DND-41 (cell line): ENCODE measurements around the gene MYOF.

Experiments
- ATAC-seq: fragments of 200-7000 bp; cut with Tn5 transposase; 3 replicates; pipeline ENCODE4 v1.9.1; 2021; ENCODE audit warnings: low read depth; ENCODE audit not compliant: insufficient read depth
- DNase-seq: peaks from one replicate; pipeline ENCODE4 v3.0.0-alpha.2; 2020
- H2AFZ ChIP-seq: 2 replicates; pipeline ENCODE4 v1.6.0; 2012; ENCODE audit warnings: low read depth, low read length
- H3K27ac ChIP-seq: 2 replicates; pipeline ENCODE4 v1.5.1; 2012; ENCODE audit warnings: low read length, inconsistent platforms
- H3K27me3 ChIP-seq: fragments of 200-600 bp; sonication (generic); 2 replicates; pipeline ENCODE4 v1.6.0; 2012; ENCODE audit warnings: low read length, mild to moderate bottlenecking, inconsistent platforms; ENCODE audit not compliant: insufficient read depth, poor library complexity
- H3K36me3 ChIP-seq: 2 replicates; pipeline ENCODE4 v1.5.1; 2012; ENCODE audit warnings: low read length, inconsistent platforms; ENCODE audit not compliant: insufficient read depth
- H3K4me1 ChIP-seq: 2 replicates; pipeline ENCODE4 v1.5.1; 2012; ENCODE audit warnings: mild to moderate bottlenecking, low read length; ENCODE audit not compliant: insufficient read depth
- H3K4me2 ChIP-seq: 2 replicates; pipeline ENCODE4 v1.6.0; 2012; ENCODE audit warnings: mild to moderate bottlenecking, moderate library complexity, low read length, inconsistent platforms; ENCODE audit not compliant: insufficient read depth
- H3K4me3 ChIP-seq, 2 experiments: fragments of 200-600 bp in 1 of 2; shearing (Covaris generic) in 1 of 2; 2 replicates each; pipeline ENCODE4 v1.5.1; 2012 to 2016; ENCODE audit warnings: inconsistent platforms in 2 of 2, low read length in 2 of 2, mild to moderate bottlenecking in 2 of 2, low read depth in 1 of 2, moderate library complexity in 1 of 2
- H3K79me2 ChIP-seq: 2 replicates; pipeline ENCODE4 v1.6.0; 2012; ENCODE audit warnings: low read length, inconsistent platforms; ENCODE audit not compliant: insufficient read depth
- H3K9ac ChIP-seq: 2 replicates; pipeline ENCODE4 v1.6.0; 2012; ENCODE audit warnings: low read depth, mild to moderate bottlenecking, inconsistent platforms, low read length, moderate library complexity
- H3K9me3 ChIP-seq: 2 replicates; pipeline ENCODE4 v1.5.1; 2012; ENCODE audit warnings: low read length, moderate library complexity, mild to moderate bottlenecking, inconsistent platforms; ENCODE audit not compliant: insufficient read depth, severe bottlenecking
- H4K20me1 ChIP-seq: 2 replicates; pipeline ENCODE4 v1.6.0; 2012; ENCODE audit warnings: low read length; ENCODE audit not compliant: insufficient read depth
- CTCF ChIP-seq: IDR thresholded peaks from 2 replicates; pipeline ENCODE4 v1.5.1; 2012; ENCODE audit warnings: borderline replicate concordance, low read length, moderate library complexity, mild to moderate bottlenecking; ENCODE audit not compliant: poor library complexity, severe bottlenecking; ENCODE audit errors: extremely low read depth
- EZH2 ChIP-seq: IDR thresholded peaks from 3 replicates; pipeline ENCODE4 v1.6.1; 2012; ENCODE audit warnings: borderline replicate concordance, low read depth, mild to moderate bottlenecking, moderate library complexity, low read length, inconsistent platforms; ENCODE audit not compliant: severe bottlenecking

MYOF gene

DNA sequence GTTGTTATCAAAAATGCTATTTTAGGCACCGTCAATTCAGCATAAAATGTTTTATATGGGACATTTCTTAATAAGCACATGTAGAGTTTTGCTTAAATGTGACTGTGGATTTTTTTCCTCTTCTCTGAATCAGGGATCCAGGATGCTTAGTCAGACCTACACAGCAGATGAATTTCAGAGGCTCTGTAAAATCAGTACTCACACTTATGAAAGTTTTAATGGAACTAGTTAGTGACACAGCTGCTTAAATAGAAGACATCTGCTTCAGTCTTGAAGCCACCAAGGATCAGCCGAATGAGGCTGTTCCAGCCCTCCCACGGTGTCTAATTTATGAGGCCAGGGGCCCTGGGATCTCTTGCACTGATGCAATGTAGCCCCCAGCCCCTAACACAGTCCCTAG, 136.0 kb downstream of the MYOF start:
- TF ChIP-seq CTCF (no peak), EZH2 (no peak)
- DNase-seq (no peak), ATAC-seq (no peak)
- H3K4me3 ChIP-seq = no peak overlapping the region
- H3K4me1 ChIP-seq = no peaks in the 10 kb centered on the region
- no peaks in the 10 kb centered on the region for H3K79me2 ChIP-seq
- no peak overlapping the region for H3K27ac ChIP-seq
- H2AFZ ChIP-seq = no peak overlapping the region
- H4K20me1 ChIP-seq = no peaks in the 10 kb centered on the region
- H3K9ac ChIP-seq = no peak overlapping the region
- no peaks in the 10 kb centered on the region for H3K36me3 ChIP-seq
- no peak overlapping the region for H3K4me2 ChIP-seq
- peaks cover 26% of the 10 kb centered on the region for H3K27me3 ChIP-seq
- no peaks in the 10 kb centered on the region for H3K9me3 ChIP-seq

DNA sequence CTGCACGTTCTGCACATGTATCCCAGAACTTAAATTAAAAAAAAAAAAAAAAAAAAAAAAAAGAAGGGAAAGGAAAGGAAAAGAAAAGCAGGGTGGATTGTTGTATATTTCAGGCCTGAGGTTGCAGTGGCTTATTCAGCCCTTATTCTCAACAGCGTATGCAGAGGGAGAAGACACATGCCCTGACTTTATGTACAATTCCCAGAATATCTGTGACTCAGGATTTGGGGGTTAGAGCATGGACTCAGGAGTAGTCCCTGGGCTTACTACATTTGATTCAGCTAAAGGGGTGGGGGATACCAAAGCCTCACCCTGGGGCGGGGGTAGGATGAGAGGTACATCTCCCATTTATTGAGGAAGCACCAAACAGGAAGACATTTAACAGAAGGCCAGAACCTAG, 137.4 kb downstream of the MYOF start:
- Histone ChIP-seq H3K9ac (no peak overlapping the region), H4K20me1 (no peaks in the 10 kb centered on the region), H3K4me2 (no peak overlapping the region), H3K36me3 (no peaks in the 10 kb centered on the region), H3K27me3 (peaks cover 26% of the 10 kb centered on the region), H3K27ac (no peak overlapping the region), H3K9me3 (no peaks in the 10 kb centered on the region), H3K79me2 (no peaks in the 10 kb centered on the region), H2AFZ (no peak overlapping the region), H3K4me1 (no peaks in the 10 kb centered on the region), H3K4me3 (no peak overlapping the region)
- no peak for TF ChIP-seq CTCF
- no peak for TF ChIP-seq EZH2
- no peak for ATAC-seq
- DNase-seq = no peak

DNA sequence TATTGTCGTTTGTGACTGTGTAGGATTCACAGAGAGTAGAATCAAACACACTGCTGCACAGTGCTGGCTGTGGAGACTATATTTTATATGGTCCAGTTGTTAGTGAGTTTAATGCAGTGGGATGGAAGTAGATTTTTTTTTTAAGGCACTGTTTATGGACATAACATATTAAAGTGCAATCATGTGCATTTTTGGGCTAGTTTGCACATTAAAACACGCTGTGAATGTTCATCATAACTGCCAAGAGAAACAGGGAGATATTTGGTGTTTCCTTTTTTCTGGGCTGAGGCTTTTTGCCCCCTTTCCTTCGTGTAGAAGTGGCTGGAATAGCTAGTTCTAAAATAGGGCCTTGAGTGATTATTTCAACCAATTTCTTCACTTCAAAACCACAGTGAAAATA, 139.2 kb downstream of the MYOF start:
- Histone ChIP-seq H3K4me2 (no peak overlapping the region), H3K79me2 (no peaks in the 10 kb centered on the region), H4K20me1 (no peaks in the 10 kb centered on the region), H3K36me3 (no peaks in the 10 kb centered on the region), H3K4me3 (no peak overlapping the region), H2AFZ (no peak overlapping the region), H3K9ac (no peak overlapping the region), H3K27me3 (peaks cover 24% of the 10 kb centered on the region), H3K4me1 (no peaks in the 10 kb centered on the region), H3K9me3 (no peaks in the 10 kb centered on the region), H3K27ac (no peak overlapping the region)
- TF ChIP-seq EZH2 (no peak), CTCF (no peak)
- ATAC-seq (no peak), DNase-seq (no peak)

DNA sequence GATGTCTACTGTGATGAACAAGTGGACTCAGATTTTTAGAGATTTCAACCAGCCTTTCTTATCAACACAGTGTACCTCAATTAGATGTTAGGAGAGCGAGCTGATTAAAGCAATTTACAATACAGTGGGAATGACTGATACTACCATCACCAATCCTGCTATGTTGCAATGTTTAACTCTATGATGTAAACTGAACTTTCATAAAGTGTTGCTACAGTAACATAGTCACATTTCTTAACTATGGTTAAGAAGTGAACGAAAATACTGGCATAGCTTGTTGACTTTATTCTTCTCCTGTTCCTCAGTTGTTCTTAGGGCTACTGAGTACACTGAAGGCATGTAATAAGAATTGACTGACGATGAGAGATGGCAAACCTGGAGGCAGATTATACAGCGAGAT, 139.8 kb downstream of the MYOF start:
- Histone ChIP-seq H3K27me3 (peaks cover 24% of the 10 kb centered on the region), H3K36me3 (no peaks in the 10 kb centered on the region), H3K27ac (no peak overlapping the region), H3K79me2 (no peaks in the 10 kb centered on the region), H3K9ac (no peak overlapping the region), H4K20me1 (no peaks in the 10 kb centered on the region), H3K4me2 (no peak overlapping the region), H3K9me3 (no peaks in the 10 kb centered on the region), H3K4me3 (no peak overlapping the region), H2AFZ (no peak overlapping the region), H3K4me1 (no peaks in the 10 kb centered on the region)
- no peak for TF ChIP-seq CTCF
- no peak for TF ChIP-seq EZH2
- ATAC-seq (no peak), DNase-seq (no peak)
